Muscle layer of duodenum (tissue), 2 donors: ENCODE results near the gene PLD1.

ENCODE experiments used
- H3K27ac ChIP-seq: one replicate; pipeline ENCODE4 v1.7.0; 2013; ENCODE audit warnings: mild to moderate bottlenecking, low read length
- H3K27me3 ChIP-seq: one replicate; pipeline ENCODE4 v1.7.0; 2013; ENCODE audit warnings: low read depth, mild to moderate bottlenecking, control low read depth, low read length
- H3K36me3 ChIP-seq, 2 donors: one replicate each; pipeline ENCODE4 v1.7.0; 2013; ENCODE audit warnings: low read length in 2 of 2, control low read depth in 1 of 2, mild to moderate bottlenecking in 1 of 2; ENCODE audit not compliant: insufficient read depth in 2 of 2, control insufficient read depth in 1 of 2
- H3K4me1 ChIP-seq, 2 donors: one replicate each; pipeline ENCODE4 v1.7.0; 2013; ENCODE audit warnings: low read length in 2 of 2, mild to moderate bottlenecking in 2 of 2, control low read depth in 1 of 2, moderate library complexity in 1 of 2; ENCODE audit not compliant: insufficient read depth in 2 of 2, control insufficient read depth in 1 of 2
- H3K4me3 ChIP-seq, 2 donors: one replicate each; pipeline ENCODE4 v1.7.0; 2013; ENCODE audit warnings: low read length in 2 of 2, low read depth in 1 of 2, mild to moderate bottlenecking in 1 of 2
- H3K9me3 ChIP-seq, 2 donors: one replicate each; pipeline ENCODE4 v1.7.0; 2013; ENCODE audit warnings: low read length in 2 of 2, control low read depth in 1 of 2, mild to moderate bottlenecking in 1 of 2; ENCODE audit not compliant: control insufficient read depth in 1 of 2
- donor health status: healthy.

The PLD1 gene

DNA sequence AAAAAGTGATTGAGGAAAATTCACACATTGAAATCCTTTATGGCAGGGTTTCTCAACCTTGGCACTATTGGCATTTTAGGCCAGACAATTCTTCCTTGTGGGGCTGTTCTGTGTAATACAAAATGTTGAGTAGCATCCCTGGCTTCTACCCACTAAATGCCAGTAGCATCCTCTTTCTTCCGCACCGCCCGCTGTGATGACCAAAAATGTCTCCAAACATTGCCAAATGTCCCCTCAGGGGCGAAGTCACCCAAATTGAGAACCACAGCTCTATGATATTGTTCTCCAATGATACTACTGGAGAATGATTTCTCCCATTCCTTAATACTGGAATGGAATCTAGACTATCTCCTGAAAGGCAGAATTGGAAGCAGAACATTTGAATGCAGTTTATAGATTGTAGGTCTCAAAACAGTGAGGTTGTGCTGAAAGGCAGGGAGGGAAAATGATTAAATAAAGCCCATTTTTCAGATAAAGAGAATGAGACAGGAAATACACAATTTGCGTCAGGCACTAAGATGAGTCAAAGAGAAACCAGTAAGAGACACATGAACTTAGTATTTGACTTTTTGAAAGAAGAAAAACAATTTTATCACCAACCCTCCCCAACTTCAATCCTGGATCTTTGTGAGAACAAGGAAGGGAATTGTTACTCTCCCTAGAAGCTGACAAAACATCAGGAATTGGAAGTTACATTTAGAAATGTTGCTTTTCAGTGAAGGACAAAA, 248.5 kb downstream of the PLD1 start:
- H3K4me1 ChIP-seq, result no peaks in the 10 kb centered on the region
- no peaks in the 10 kb centered on the region for H3K27me3 ChIP-seq
- no peaks in the 10 kb centered on the region for H3K9me3 ChIP-seq
- H3K27ac ChIP-seq, result no peak overlapping the region
- no peak overlapping the region for H3K4me3 ChIP-seq
- no peaks in the 10 kb centered on the region for H3K36me3 ChIP-seq

DNA sequence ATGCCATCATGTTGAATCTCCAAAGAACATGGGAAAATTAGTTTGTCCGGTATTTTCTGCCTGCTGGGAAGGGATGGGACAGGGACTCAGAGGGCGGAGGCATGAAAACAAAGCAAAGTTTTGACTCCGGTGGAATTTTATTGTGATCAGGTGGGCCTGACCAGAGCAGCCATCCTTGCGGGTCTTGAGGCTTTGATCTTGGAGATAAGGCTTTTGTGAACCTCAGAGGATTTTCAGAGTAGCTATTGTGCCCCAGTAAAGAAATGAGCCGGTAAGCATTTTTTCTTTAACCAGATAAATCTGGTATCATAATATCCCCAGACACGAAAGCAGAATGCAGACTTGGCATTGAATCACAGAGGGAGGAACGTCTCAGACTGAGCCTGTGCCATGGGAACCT, 250.7 kb downstream of the PLD1 start:
- Histone ChIP-seq H3K27ac (no peak overlapping the region), H3K36me3 (no peaks in the 10 kb centered on the region), H3K4me3 (no peak overlapping the region), H3K9me3 (no peaks in the 10 kb centered on the region), H3K4me1 (no peaks in the 10 kb centered on the region), H3K27me3 (no peaks in the 10 kb centered on the region)

DNA sequence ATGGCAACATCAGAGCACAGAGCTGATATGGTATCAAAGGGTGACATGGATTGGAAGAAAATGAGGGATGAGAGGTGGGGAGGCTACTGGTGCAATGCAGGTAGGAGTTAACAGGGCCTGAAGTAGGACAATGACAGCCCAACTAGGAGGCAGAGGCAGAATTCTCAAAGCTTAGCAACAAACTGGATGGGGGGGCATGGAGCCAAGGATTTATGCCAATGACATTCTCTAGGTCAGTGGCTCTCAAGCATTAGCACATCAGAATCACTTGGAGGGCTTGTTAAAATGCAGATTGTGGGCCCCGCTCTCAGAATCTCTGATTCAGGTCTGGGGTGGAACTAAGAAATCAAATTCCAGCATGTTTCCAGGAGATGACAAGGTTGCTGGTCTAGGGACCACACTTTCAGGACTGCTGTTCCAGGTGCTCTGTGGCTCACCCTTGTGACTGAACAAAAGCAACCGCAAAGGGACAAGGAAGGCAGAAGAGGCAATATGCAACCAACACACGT, 252.0 kb downstream of the PLD1 start:
- no peaks in the 10 kb centered on the region for H3K4me1 ChIP-seq
- H3K9me3 ChIP-seq, result no peaks in the 10 kb centered on the region
- no peak overlapping the region for H3K27ac ChIP-seq
- no peaks in the 10 kb centered on the region for H3K36me3 ChIP-seq
- H3K27me3 ChIP-seq, result no peaks in the 10 kb centered on the region
- H3K4me3 ChIP-seq, result no peak overlapping the region

DNA sequence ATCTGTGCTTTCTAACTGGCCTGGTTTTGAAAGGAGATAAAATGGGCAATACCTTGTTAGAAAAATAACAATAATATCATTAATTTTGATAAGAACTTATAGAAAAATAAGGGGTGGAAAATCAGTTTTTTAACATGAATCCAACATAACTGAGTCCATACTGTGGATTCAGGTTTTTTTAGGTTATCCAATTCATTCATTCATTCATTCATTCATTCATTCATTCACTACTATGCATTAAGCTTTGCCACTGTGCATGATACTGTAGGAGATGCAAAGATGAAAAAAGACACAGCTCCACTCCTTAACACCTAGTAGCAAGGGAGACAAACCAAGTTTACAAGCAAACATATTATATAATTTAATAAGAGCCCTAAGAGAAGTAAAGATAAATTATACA, 253.1 kb downstream of the PLD1 start:
- Histone ChIP-seq H3K4me1 (no peaks in the 10 kb centered on the region), H3K27ac (no peak overlapping the region), H3K36me3 (no peaks in the 10 kb centered on the region), H3K4me3 (no peak overlapping the region), H3K27me3 (no peaks in the 10 kb centered on the region), H3K9me3 (no peaks in the 10 kb centered on the region)

DNA sequence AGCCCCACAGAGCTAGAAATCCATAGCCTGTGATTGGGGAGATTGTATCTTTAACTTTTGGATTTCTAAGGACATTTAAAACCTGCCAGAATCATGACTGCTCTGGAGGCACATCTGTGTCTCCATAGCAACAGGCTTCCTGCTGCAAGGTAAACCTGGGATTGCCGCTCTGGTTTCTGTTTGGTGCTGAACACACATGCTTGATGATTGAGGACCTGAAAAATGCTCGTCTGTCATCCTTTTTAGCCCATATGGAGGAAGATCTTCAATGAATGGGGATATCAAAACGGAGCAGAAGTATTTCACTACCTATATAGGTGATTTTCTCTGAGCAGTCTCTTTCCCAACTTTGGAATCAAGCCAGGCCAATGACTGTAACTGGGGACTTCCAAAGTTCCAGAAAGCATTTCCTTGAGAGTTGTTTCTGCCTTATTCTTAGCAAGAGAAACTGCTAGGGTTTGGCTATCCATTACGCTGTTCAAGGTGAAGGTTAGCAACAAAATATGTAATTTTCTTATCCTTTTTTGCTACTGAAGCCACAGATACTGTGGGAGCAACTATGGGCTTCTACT, 253.6 kb downstream of the PLD1 start:
- Histone ChIP-seq H3K4me1 (no peaks in the 10 kb centered on the region), H3K27me3 (no peaks in the 10 kb centered on the region), H3K36me3 (no peaks in the 10 kb centered on the region), H3K27ac (no peak overlapping the region), H3K9me3 (no peaks in the 10 kb centered on the region), H3K4me3 (no peak overlapping the region)

DNA sequence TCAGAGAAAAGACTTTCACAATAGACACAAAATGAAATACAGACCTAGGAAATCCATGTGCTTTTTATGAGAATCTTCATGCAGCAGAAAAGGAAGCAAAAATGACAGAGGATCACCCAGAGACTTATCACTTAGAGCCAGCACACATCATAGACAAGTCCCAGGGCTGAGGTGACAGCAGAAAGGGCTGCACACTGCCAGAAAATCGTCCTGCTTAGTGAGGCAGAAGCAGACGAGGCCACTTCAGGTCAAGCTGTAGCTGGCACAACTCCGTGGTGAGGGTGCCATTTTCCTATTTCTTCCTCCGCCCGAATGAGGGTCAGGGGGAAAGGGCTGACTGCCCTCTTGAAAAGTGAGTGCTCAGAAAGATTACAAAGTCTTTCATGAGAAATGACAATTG, 254.1 kb downstream of the PLD1 start:
- Histone ChIP-seq H3K27me3 (no peaks in the 10 kb centered on the region), H3K4me3 (no peak overlapping the region), H3K9me3 (no peaks in the 10 kb centered on the region), H3K36me3 (no peaks in the 10 kb centered on the region), H3K27ac (no peak overlapping the region), H3K4me1 (no peaks in the 10 kb centered on the region)

DNA sequence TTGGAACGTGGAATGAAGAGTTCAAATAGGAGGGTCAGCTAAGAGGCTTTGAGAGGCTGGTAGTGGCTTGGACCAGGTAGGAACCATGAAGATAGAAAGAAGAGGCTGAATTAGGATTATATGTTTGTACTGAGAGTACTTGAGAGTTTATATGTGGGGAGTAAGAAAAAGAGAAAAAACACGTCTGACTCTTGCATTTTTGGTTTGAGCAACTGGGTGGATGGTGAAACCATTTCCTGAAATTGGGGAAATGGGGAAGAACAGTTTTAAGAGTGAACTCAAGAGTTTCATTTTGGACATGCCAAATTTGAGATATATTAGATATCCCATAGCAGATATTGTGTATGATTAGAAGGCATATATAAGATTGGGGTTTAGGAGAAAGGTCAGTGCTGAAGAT, 257.2 kb downstream of the PLD1 start:
- Histone ChIP-seq H3K4me1 (no peaks in the 10 kb centered on the region), H3K9me3 (no peaks in the 10 kb centered on the region), H3K4me3 (no peak overlapping the region), H3K36me3 (no peaks in the 10 kb centered on the region), H3K27me3 (no peaks in the 10 kb centered on the region), H3K27ac (no peak overlapping the region)

DNA sequence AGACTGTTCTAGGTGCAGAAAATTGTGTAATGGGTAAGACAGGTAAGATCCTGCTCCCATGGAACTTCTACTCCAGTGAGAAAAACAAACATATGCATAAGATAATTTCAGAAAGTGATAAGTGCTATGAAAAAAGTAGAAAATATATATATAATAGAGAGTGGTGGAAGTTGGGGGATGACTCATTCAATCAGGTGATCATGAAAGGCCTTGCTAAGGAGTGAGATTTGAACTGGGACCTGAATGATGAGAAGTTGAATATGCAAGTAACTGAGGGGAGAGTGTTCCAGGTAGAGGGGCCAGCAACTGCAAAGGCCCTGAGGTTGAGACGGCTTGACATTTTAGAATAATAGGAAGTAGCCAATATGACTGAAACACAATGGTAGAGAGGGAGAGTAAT, 257.8 kb downstream of the PLD1 start:
- H3K36me3 ChIP-seq, result no peaks in the 10 kb centered on the region
- H3K27me3 ChIP-seq, result no peaks in the 10 kb centered on the region
- H3K4me3 ChIP-seq, result no peak overlapping the region
- H3K9me3 ChIP-seq, result no peaks in the 10 kb centered on the region
- no peak overlapping the region for H3K27ac ChIP-seq
- no peaks in the 10 kb centered on the region for H3K4me1 ChIP-seq

DNA sequence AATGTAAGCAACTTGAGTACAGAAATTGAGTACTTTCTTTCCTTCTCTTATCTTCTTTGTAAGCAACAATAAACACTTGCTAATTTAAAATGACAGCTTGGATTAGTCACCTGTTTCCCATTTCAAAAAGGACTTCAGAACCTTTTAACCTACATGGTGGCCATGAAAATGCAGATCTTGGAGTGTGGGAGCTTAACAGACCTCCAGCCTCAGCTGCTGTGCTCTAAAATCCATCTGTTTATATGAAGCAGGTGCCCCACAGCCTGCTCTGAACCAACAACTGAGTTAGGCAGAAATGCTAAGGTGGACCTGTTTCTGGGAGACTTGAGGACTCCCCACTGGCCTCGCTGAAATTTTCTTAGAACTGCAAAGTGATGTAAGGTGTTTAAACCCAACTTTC, 259.0 kb downstream of the PLD1 start:
- no peaks in the 10 kb centered on the region for H3K36me3 ChIP-seq
- H3K27ac ChIP-seq, result no peak overlapping the region

More for the DNA sequence above, 259.0 kb downstream of the PLD1 start:
- no peaks in the 10 kb centered on the region for H3K9me3 ChIP-seq
- H3K4me1 ChIP-seq, result no peaks in the 10 kb centered on the region
- H3K4me3 ChIP-seq, result no peak overlapping the region
- no peaks in the 10 kb centered on the region for H3K27me3 ChIP-seq
